HEK293 (cell line): ENCODE results near the gene ARHGEF4.

Experiments used
- MEIS1 ChIP-seq: sonication (generic); formaldehyde crosslinking; IDR thresholded peaks from 2 replicates; pipeline ENCODE4 v1.8.1; 2022; ENCODE audit warnings: missing genetic modification reagents, mild to moderate bottlenecking, borderline replicate concordance
- MYNN ChIP-seq: fragments of 450-650 bp; formaldehyde crosslinking; IDR thresholded peaks from 2 replicates; pipeline ENCODE4 v1.5.1; 2016; ENCODE audit warnings: missing biosample characterization, missing genetic modification characterization, borderline replicate concordance
- ZBTB20 ChIP-seq: fragments of 450-650 bp; formaldehyde crosslinking; IDR thresholded peaks from 2 replicates; pipeline ENCODE4 v1.5.1; 2016; ENCODE audit warnings: missing biosample characterization, missing genetic modification characterization
- ZFP69B ChIP-seq: fragments of 450-650 bp; formaldehyde crosslinking; IDR thresholded peaks from 2 replicates; pipeline ENCODE4 v1.5.1; 2016; ENCODE audit warnings: missing biosample characterization, missing genetic modification characterization
- ZNF138 ChIP-seq: fragments of 450-650 bp; formaldehyde crosslinking; IDR thresholded peaks from 2 replicates; pipeline ENCODE4 v1.5.1; 2016; ENCODE audit warnings: missing biosample characterization, missing genetic modification characterization, borderline replicate concordance
- ZNF175 ChIP-seq: fragments of 450-650 bp; formaldehyde crosslinking; IDR thresholded peaks from 2 replicates; pipeline ENCODE4 v1.5.1; 2016; ENCODE audit warnings: missing biosample characterization, missing genetic modification characterization
- ZNF19 ChIP-seq: fragments of 450-650 bp; formaldehyde crosslinking; IDR thresholded peaks from 2 replicates; pipeline ENCODE4; 2016; ENCODE audit warnings: missing biosample characterization, missing genetic modification characterization, low read depth
- ZNF239 ChIP-seq: fragments of 450-650 bp; formaldehyde crosslinking; IDR thresholded peaks from 2 replicates; pipeline ENCODE4 v1.5.1; 2016; ENCODE audit warnings: missing biosample characterization, missing genetic modification characterization
- ZNF571 ChIP-seq: fragments of 450-650 bp; formaldehyde crosslinking; IDR thresholded peaks from 2 replicates; pipeline ENCODE4 v1.5.0; 2017; ENCODE audit warnings: missing biosample characterization, missing genetic modification characterization
- ZSCAN30 ChIP-seq: fragments of 450-650 bp; IDR thresholded peaks from 2 replicates; pipeline ENCODE4 v1.5.1; 2018; ENCODE audit warnings: missing biosample characterization, mild to moderate bottlenecking, missing genetic modification characterization, moderate library complexity
- TF ChIP-seq, protein P1 (sequence below): fragments of 450-650 bp; formaldehyde crosslinking; IDR thresholded peaks from 2 replicates; pipeline ENCODE4 v1.5.1; 2016; ENCODE audit warnings: missing biosample characterization, missing genetic modification characterization
- TF ChIP-seq, protein P2 (sequence below): sonication (generic); formaldehyde crosslinking; IDR thresholded peaks from 2 replicates; pipeline ENCODE4 v1.8.1; 2022; ENCODE audit warnings: mild to moderate bottlenecking, moderate library complexity, missing genetic modification reagents
- TF ChIP-seq, protein P3 (sequence below): fragments of 450-650 bp; formaldehyde crosslinking; IDR thresholded peaks from 2 replicates; pipeline ENCODE4 v1.5.1; 2016; ENCODE audit warnings: missing biosample characterization, missing genetic modification characterization, borderline replicate concordance
- TF ChIP-seq, protein P4 (sequence below): fragments of 450-650 bp; formaldehyde crosslinking; IDR thresholded peaks from 2 replicates; pipeline ENCODE4 v1.5.1; 2016; ENCODE audit warnings: missing biosample characterization, missing genetic modification characterization, borderline replicate concordance

DNA sequence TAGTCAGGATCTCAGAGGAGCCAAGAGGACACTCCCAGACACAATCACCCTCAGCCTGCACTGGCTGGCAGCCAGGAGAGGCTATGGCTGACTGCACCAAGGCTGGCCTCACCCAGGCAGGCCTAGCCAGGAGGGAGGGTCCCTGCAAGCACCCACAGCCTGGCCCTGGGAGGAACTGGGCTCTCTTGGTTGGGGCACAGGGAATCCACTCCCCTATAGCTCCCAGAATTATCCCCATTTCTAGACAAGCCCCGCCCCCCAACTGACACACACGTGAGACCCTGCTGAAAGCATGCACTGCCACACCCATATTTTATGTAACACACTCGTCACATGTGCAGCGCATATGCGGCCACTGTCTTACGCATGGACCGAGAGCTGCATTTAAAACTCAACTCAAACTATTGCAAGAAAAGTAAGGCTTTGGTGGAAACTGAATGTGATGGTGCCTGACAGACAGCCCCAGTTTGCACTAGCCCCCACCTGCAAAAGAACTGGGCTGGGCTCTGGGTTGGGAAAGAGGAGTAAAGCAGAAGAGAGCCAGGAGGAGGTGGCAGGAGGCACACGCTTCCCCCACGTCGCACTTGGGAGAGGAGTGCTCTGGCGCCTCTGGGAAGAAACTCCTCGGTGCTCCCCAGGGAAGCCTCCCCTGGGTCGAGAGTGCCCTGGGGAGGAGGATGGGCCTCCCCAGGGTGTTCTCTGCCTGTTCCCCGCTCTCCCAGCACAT is 28.9 kb upstream of the ARHGEF4 start:
- TF ChIP-seq, protein P1, sequence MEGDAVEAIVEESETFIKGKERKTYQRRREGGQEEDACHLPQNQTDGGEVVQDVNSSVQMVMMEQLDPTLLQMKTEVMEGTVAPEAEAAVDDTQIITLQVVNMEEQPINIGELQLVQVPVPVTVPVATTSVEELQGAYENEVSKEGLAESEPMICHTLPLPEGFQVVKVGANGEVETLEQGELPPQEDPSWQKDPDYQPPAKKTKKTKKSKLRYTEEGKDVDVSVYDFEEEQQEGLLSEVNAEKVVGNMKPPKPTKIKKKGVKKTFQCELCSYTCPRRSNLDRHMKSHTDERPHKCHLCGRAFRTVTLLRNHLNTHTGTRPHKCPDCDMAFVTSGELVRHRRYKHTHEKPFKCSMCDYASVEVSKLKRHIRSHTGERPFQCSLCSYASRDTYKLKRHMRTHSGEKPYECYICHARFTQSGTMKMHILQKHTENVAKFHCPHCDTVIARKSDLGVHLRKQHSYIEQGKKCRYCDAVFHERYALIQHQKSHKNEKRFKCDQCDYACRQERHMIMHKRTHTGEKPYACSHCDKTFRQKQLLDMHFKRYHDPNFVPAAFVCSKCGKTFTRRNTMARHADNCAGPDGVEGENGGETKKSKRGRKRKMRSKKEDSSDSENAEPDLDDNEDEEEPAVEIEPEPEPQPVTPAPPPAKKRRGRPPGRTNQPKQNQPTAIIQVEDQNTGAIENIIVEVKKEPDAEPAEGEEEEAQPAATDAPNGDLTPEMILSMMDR: no peak
- TF ChIP-seq ZNF175 (tag by site-specific recombination): no peak
- no peak for TF ChIP-seq MYNN (tag by site-specific recombination)
- TF ChIP-seq ZNF571 (tag by site-specific recombination): no peak
- no peak for TF ChIP-seq ZNF19 (tag by site-specific recombination)
- TF ChIP-seq, protein P2, sequence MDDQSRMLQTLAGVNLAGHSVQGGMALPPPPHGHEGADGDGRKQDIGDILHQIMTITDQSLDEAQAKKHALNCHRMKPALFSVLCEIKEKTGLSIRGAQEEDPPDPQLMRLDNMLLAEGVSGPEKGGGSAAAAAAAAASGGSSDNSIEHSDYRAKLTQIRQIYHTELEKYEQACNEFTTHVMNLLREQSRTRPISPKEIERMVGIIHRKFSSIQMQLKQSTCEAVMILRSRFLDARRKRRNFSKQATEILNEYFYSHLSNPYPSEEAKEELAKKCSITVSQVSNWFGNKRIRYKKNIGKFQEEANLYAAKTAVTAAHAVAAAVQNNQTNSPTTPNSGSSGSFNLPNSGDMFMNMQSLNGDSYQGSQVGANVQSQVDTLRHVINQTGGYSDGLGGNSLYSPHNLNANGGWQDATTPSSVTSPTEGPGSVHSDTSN: no peak
- no peak for TF ChIP-seq ZBTB20 (tag by site-specific recombination)
- TF ChIP-seq, protein P3, sequence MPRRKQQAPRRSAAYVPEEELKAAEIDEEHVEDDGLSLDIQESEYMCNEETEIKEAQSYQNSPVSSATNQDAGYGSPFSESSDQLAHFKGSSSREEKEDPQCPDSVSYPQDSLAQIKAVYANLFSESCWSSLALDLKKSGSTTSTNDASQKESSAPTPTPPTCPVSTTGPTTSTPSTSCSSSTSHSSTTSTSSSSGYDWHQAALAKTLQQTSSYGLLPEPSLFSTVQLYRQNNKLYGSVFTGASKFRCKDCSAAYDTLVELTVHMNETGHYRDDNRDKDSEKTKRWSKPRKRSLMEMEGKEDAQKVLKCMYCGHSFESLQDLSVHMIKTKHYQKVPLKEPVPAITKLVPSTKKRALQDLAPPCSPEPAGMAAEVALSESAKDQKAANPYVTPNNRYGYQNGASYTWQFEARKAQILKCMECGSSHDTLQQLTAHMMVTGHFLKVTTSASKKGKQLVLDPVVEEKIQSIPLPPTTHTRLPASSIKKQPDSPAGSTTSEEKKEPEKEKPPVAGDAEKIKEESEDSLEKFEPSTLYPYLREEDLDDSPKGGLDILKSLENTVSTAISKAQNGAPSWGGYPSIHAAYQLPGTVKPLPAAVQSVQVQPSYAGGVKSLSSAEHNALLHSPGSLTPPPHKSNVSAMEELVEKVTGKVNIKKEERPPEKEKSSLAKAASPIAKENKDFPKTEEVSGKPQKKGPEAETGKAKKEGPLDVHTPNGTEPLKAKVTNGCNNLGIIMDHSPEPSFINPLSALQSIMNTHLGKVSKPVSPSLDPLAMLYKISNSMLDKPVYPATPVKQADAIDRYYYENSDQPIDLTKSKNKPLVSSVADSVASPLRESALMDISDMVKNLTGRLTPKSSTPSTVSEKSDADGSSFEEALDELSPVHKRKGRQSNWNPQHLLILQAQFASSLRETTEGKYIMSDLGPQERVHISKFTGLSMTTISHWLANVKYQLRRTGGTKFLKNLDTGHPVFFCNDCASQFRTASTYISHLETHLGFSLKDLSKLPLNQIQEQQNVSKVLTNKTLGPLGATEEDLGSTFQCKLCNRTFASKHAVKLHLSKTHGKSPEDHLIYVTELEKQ (tag by site-specific recombination): no peak
- no peak for TF ChIP-seq ZSCAN30
- TF ChIP-seq MEIS1: no peak
- TF ChIP-seq ZFP69B (tag by site-specific recombination): no peak
- no peak for TF ChIP-seq ZNF138
- no peak for TF ChIP-seq ZNF239 (tag by site-specific recombination)
- TF ChIP-seq, protein P4, sequence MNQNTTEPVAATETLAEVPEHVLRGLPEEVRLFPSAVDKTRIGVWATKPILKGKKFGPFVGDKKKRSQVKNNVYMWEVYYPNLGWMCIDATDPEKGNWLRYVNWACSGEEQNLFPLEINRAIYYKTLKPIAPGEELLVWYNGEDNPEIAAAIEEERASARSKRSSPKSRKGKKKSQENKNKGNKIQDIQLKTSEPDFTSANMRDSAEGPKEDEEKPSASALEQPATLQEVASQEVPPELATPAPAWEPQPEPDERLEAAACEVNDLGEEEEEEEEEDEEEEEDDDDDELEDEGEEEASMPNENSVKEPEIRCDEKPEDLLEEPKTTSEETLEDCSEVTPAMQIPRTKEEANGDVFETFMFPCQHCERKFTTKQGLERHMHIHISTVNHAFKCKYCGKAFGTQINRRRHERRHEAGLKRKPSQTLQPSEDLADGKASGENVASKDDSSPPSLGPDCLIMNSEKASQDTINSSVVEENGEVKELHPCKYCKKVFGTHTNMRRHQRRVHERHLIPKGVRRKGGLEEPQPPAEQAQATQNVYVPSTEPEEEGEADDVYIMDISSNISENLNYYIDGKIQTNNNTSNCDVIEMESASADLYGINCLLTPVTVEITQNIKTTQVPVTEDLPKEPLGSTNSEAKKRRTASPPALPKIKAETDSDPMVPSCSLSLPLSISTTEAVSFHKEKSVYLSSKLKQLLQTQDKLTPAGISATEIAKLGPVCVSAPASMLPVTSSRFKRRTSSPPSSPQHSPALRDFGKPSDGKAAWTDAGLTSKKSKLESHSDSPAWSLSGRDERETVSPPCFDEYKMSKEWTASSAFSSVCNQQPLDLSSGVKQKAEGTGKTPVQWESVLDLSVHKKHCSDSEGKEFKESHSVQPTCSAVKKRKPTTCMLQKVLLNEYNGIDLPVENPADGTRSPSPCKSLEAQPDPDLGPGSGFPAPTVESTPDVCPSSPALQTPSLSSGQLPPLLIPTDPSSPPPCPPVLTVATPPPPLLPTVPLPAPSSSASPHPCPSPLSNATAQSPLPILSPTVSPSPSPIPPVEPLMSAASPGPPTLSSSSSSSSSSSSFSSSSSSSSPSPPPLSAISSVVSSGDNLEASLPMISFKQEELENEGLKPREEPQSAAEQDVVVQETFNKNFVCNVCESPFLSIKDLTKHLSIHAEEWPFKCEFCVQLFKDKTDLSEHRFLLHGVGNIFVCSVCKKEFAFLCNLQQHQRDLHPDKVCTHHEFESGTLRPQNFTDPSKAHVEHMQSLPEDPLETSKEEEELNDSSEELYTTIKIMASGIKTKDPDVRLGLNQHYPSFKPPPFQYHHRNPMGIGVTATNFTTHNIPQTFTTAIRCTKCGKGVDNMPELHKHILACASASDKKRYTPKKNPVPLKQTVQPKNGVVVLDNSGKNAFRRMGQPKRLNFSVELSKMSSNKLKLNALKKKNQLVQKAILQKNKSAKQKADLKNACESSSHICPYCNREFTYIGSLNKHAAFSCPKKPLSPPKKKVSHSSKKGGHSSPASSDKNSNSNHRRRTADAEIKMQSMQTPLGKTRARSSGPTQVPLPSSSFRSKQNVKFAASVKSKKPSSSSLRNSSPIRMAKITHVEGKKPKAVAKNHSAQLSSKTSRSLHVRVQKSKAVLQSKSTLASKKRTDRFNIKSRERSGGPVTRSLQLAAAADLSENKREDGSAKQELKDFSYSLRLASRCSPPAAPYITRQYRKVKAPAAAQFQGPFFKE (tag by site-specific recombination): no peak
